Ammon's horn (tissue), 1 donor: Measurements from ENCODE around the gene RBMXL2.
A peak's percentile ranks its signal among the peaks of the same experiment; 100 is the strongest.

ENCODE experiments used
- DNase-seq: peaks from one replicate; pipeline ENCODE4 v3.0.0-alpha.2; 2016; ENCODE audit warnings: low spot score

The RBMXL2 gene

GRCh38 chr11:7088921-7089320 is at the start of gene RBMXL2:
RBMXL2 (plus strand) TSS chr11:7088998; CDS start chr11:7089121, 123 bp downstream.
- DNase-seq, result no peak

- no peak for DNase-seq
Measured at GRCh38 chr11:7046474-7047175, 42.2 kb upstream of the RBMXL2 start.

GRCh38 chr11:7050191-7050590 is 38.6 kb upstream of the RBMXL2 start:
- DNase-seq, result no peak

- DNase-seq, result no peak
Measured at GRCh38 chr11:7056828-7057513, 31.8 kb upstream of the RBMXL2 start.

- no peak for DNase-seq
Measured at GRCh38 chr11:7057641-7058040, 31.2 kb upstream of the RBMXL2 start.

- no peak for DNase-seq
Measured at GRCh38 chr11:7060868-7061267, 27.9 kb upstream of the RBMXL2 start.

- DNase-seq, result no peak
Measured at GRCh38 chr11:7062534-7062933, 26.3 kb upstream of the RBMXL2 start.

- DNase-seq, result no peak
Measured at GRCh38 chr11:7072401-7073028, 16.3 kb upstream of the RBMXL2 start.

GRCh38 chr11:7077101-7077500 is 11.7 kb upstream of the RBMXL2 start:
- no peak for DNase-seq

- no peak for DNase-seq
Measured at GRCh38 chr11:7079545-7080135, 9.2 kb upstream of the RBMXL2 start.

- no peak for DNase-seq
Measured at GRCh38 chr11:7080900-7081299, 7.9 kb upstream of the RBMXL2 start.

GRCh38 chr11:7081441-7081840 is 7.4 kb upstream of the RBMXL2 start:
- DNase-seq, result no peak

GRCh38 chr11:7089328-7090251 is 792 bp downstream of the RBMXL2 start:
- no peak for DNase-seq

GRCh38 chr11:7098235-7098832 is 9.5 kb downstream of the RBMXL2 start:
- peak; percentile 80 for DNase-seq

- DNase-seq, result no peak
Measured at GRCh38 chr11:7115780-7116179, 27.0 kb downstream of the RBMXL2 start.

- DNase-seq, result no peak
Measured at GRCh38 chr11:7116370-7116769, 27.6 kb downstream of the RBMXL2 start.

- DNase-seq, result no peak
Measured at GRCh38 chr11:7138051-7138450, 49.3 kb downstream of the RBMXL2 start.
